HepG2 (cell line): ENCODE measurements around the gene NKAIN2. TPM values are rescaled to one million over a fixed set of nuclear protein-coding genes. Genes with fewer than 3 reads are reported as not detected.

Experiments used
- ATAC-seq: fragments of 200-7000 bp; cut with Tn5 transposase; 3 replicates; pipeline ENCODE4 v1.9.1; 2020; ENCODE audit warnings: mild to moderate bottlenecking, moderate library complexity
- BruUV-seq: library from RNA; stranded (reverse); fragments of 400-500 nt; replicated peaks from 2 replicates; lab custom pipeline; 2021; lab: Mats Ljungman, UMichigan
- CTCF ChIA-PET: fragments of 300-600 bp; formaldehyde crosslinking; extraction: SDS; loops from one replicate; lab custom pipeline; 2021; ENCODE audit warnings: low total read pairs, inconsistent platforms, low intra/inter-chr PET ratio; lab: Yijun Ruan, JAX
- POLR2A ChIA-PET: fragments of 350-600 bp; sonication (Branson Sonifier 250); formaldehyde crosslinking; loops from one replicate; lab custom pipeline; 2020; ENCODE audit warnings: antibody characterized with exemption, inconsistent platforms; lab: Yijun Ruan, JAX
- DNase-seq: peaks from one replicate; pipeline ENCODE4 v3.0.0-alpha.2; 2015; ENCODE audit warnings: low spot score
- FAIRE-seq: peaks from 3 replicates; lab custom pipeline; 2011; peaks lifted over from hg19 to GRCh38; lab: Jason Lieb, UNC
- H2AFZ ChIP-seq: one replicate; pipeline ENCODE4 v1.6.1; 2011; ENCODE audit warnings: low read length, inconsistent platforms
- H3K27ac ChIP-seq: fragments of 300-600 bp; 3 replicates; pipeline ENCODE4 v1.8.0; 2011; ENCODE audit warnings: mixed run types, mild to moderate bottlenecking, mixed read lengths, low read length, inconsistent platforms; ENCODE audit not compliant: insufficient read depth; ENCODE audit errors: extremely low read length
- H3K27me3 ChIP-seq, 2 experiments: fragments of 200-600 bp in 1 of 2; 2 replicates in 1 of 2; 3 replicates in 1 of 2; pipeline versions ENCODE4 v1.6.0 to v1.8.0; 2011; ENCODE audit warnings: low read length in 2 of 2, mild to moderate bottlenecking in 2 of 2, moderate library complexity in 2 of 2, inconsistent platforms in 1 of 2; ENCODE audit not compliant: insufficient read depth in 2 of 2, control insufficient read depth in 1 of 2
- H3K36me3 ChIP-seq, 2 experiments: fragments of 200-600 bp in 1 of 2; replicated peaks in 1 of 2; 2 replicates in 1 of 2; 3 replicates in 1 of 2; pipeline versions ENCODE4 v1.5.1 to v1.8.0; 2011; ENCODE audit warnings: low read length in 2 of 2, inconsistent platforms in 1 of 2; ENCODE audit not compliant: insufficient read depth in 2 of 2, control insufficient read depth in 1 of 2
- H3K4me1 ChIP-seq: 2 replicates; pipeline ENCODE4 v1.5.1; 2012; ENCODE audit warnings: low read length, inconsistent platforms; ENCODE audit not compliant: insufficient read depth
- H3K4me2 ChIP-seq: 2 replicates; pipeline ENCODE4 v1.6.0; 2011; ENCODE audit warnings: low read depth, low read length, inconsistent platforms
- H3K4me3 ChIP-seq, 3 experiments: fragments of 200-600 bp in 1 of 3; sonication (generic), shearing (Covaris generic) in 1 of 3; replicated peaks in 1 of 3; 2 replicates each; pipeline ENCODE4 v1.5.1; 2011 to 2016; ENCODE audit warnings: low read length in 3 of 3, inconsistent platforms in 2 of 3, low read depth in 2 of 3, mild to moderate bottlenecking in 2 of 3, control low read depth in 1 of 3, mixed read lengths in 1 of 3; ENCODE audit not compliant: insufficient read depth in 1 of 3
- H3K79me2 ChIP-seq: one replicate; pipeline ENCODE4 v1.6.1; 2011; ENCODE audit warnings: low read length, inconsistent platforms; ENCODE audit not compliant: insufficient read depth
- H3K9ac ChIP-seq: 2 replicates; pipeline ENCODE4 v1.6.0; 2011; ENCODE audit warnings: mild to moderate bottlenecking, low read depth, low read length, inconsistent platforms; ENCODE audit not compliant: insufficient read depth
- H3K9me3 ChIP-seq: 2 replicates; pipeline ENCODE4 v1.5.1; 2012; ENCODE audit warnings: mild to moderate bottlenecking, low read length
- H4K20me1 ChIP-seq: 2 replicates; pipeline ENCODE4 v1.6.0; 2011; ENCODE audit warnings: inconsistent platforms, mild to moderate bottlenecking, low read length, moderate library complexity; ENCODE audit not compliant: insufficient read depth
- ATM ChIP-seq: fragments of 450-650 bp; IDR thresholded peaks from 2 replicates; pipeline ENCODE4 v1.7.1; 2017; ENCODE audit warnings: mild to moderate bottlenecking, borderline replicate concordance
- CHD4 ChIP-seq: fragments of 200-600 bp; sonication (generic); IDR thresholded peaks from 2 replicates; pipeline ENCODE4 v1.7.0; 2017; ENCODE audit warnings: mild to moderate bottlenecking, low read length, borderline replicate concordance
- HBP1 ChIP-seq: IDR thresholded peaks from 2 replicates; pipeline ENCODE4 v1.6.1; 2016; ENCODE audit warnings: low read depth, control low read depth
- HCFC1 ChIP-seq: fragments of 150-350 bp; IDR thresholded peaks from 2 replicates; pipeline ENCODE4 v1.6.1; 2014; ENCODE audit warnings: low read depth, low read length
- MIER2 ChIP-seq: IDR thresholded peaks from 2 replicates; pipeline ENCODE4 v1.6.1; 2016; ENCODE audit warnings: missing biosample characterization, missing genetic modification reagents
- PAF1 ChIP-seq: IDR thresholded peaks from 2 replicates; pipeline ENCODE4 v1.6.1; 2016; ENCODE audit warnings: missing genetic modification reagents, missing compliant biosample characterization
- SETDB1 ChIP-seq: sonication (generic); formaldehyde crosslinking; IDR thresholded peaks from 2 replicates; pipeline ENCODE4 v1.5.1; 2020; ENCODE audit warnings: missing genetic modification reagents, mild to moderate bottlenecking, borderline replicate concordance
- SKI ChIP-seq: fragments of 450-650 bp; IDR thresholded peaks from one replicate; pipeline ENCODE4 v1.6.1; 2018; ENCODE audit warnings: mild to moderate bottlenecking; ENCODE audit not compliant: partially characterized antibody
- TOE1 ChIP-seq: sonication (generic); formaldehyde crosslinking; IDR thresholded peaks from 2 replicates; pipeline ENCODE4 v1.4.0; 2020; ENCODE audit warnings: mild to moderate bottlenecking, missing genetic modification reagents
- ZNF367 ChIP-seq: sonication (generic); formaldehyde crosslinking; IDR thresholded peaks from 2 replicates; pipeline ENCODE4 v1.4.0; 2020; ENCODE audit warnings: missing genetic modification reagents, borderline replicate concordance
- ZNF557 ChIP-seq: sonication (generic); formaldehyde crosslinking; IDR thresholded peaks from 2 replicates; pipeline ENCODE4 v1.4.0; 2020; ENCODE audit warnings: missing genetic modification reagents
- ZNF737 ChIP-seq: sonication (generic); formaldehyde crosslinking; IDR thresholded peaks from 2 replicates; pipeline ENCODE4 v1.5.0; 2020; ENCODE audit warnings: missing genetic modification reagents, mild to moderate bottlenecking, borderline replicate concordance
- WGBS: methylation state at CpG from one replicate; pipeline ENCODE4 v1.1.6; 2017; ENCODE audit warnings: low lambda C conversion rate; 5-methylcytosine and 5-hydroxymethylcytosine counted together
- in situ Hi-C: cut with HindIII; loops from 2 replicates; pipeline ENCODE4 v1.10.0; 2017; ENCODE audit warnings: low pct_unique_long_range_greater_than_20kb; ENCODE audit not compliant: extremely low pct_ligation_motif_present
- intact Hi-C: fragments of 100-400 bp; cut with micrococcal nuclease; formaldehyde crosslinking; loops from one replicate; pipeline ENCODE4 v1.10.0; 2022; ENCODE audit not compliant: unreplicated experiment
- polyA plus RNA-seq, 8 experiments: library from polyadenylated mRNA; depleted of rRNA in 3 of 8; stranded (reverse) in 7 of 8; unstranded in 1 of 8; fragments of >200 nt; fragmentation: Illumina TruSeq in 4 of 8; extraction: Trizol in 4 of 8; gene quantifications; 2 replicates each; pipeline versions ENCODE4 v1.2.1 to v1.2.3, GENCODE V29; 2011 to 2016; ENCODE audit warnings: low read depth in 4 of 8, missing spikeins in 1 of 8, mixed read lengths in 1 of 8; ENCODE audit not compliant: insufficient read depth in 1 of 8
- total RNA-seq, 5 experiments: library from RNA; depleted of rRNA; stranded (reverse); fragments of >200 nt; fragmentation: Illumina TruSeq; extraction: Trizol; gene quantifications; 2 replicates each; pipeline ENCODE4 v1.2.3, GENCODE V29; 2016; ENCODE audit warnings: low read depth in 1 of 5
- TF ChIP-seq, protein P1 (sequence below): sonication (generic); formaldehyde crosslinking; IDR thresholded peaks from 2 replicates; pipeline ENCODE4 v1.5.0; 2020; ENCODE audit warnings: mild to moderate bottlenecking, missing genetic modification reagents

Gene NKAIN2
- total and polyA plus RNA-seq, 2 of the 13 experiments (the other 11 are each of a cell fraction or from before 2014, with no cell fraction given), result not detected

GRCh38 chr6:124768224-124768623 lies 964.6 kb downstream of the NKAIN2 start (continued):
- TF ChIP-seq PAF1 (CRISPR knock-in tag) (no peak), ATM (no peak), CHD4 (no peak), ZNF557 (no peak)

DNA sequence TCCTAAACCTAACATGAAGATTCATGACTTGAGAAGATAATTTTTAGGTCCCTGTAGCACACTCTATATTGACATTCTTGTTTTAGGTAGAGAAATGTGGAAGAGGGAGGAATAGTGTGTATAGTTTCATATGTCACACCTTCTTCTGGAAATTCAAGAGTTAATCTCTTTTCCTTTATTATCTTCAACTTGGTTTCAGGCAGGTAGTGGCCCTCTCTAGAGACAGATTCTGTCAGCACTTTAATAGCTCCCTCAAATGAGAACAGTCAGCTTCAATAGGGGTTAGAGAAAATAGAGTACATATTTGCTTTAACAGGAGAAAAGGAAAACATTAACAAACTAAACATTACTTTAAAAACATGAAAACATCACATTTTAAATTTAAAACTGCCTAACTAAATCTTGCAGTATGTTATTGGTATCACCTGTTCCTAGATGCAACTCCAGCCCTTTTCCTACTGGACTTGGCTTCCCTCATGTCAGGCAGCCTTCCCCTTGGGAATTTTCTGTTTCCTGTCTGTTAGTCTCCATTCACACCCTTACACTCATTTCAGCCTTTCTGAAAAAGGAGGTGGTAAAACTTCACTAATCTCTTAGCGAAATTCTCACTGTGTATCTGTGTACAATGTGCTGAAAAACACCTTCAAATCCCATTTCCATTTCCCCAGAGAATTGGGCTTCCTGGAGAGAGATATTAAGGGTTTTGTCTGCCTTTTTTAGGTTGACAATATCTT lies 966.3 kb downstream of the NKAIN2 start:
- H2AFZ ChIP-seq, result no peak overlapping the region
- no peak overlapping the region for H3K4me2 ChIP-seq
- FAIRE-seq (no peak), DNase-seq (no peak), ATAC-seq (no peak)
- intact Hi-C loops (no loop called here), in situ Hi-C loops (no loop called here)
- H3K4me3 ChIP-seq, result no peak overlapping the region
- H3K9me3 ChIP-seq, result no peaks in the 10 kb centered on the region
- POLR2A ChIA-PET, result no interaction called here
- no peak overlapping the region for H3K9ac ChIP-seq
- no peak overlapping the region for H3K27ac ChIP-seq
- CTCF ChIA-PET, result no interaction called here
- no peaks in the 10 kb centered on the region for H3K36me3 ChIP-seq
- no TSS peak for BruUV-seq
- H3K79me2 ChIP-seq, result no peaks in the 10 kb centered on the region
- H3K27me3 ChIP-seq, result no peaks in the 10 kb centered on the region
- H3K4me1 ChIP-seq, result no peaks in the 10 kb centered on the region
- no peaks in the 10 kb centered on the region for H4K20me1 ChIP-seq
- WGBS, result 0% methylated on average over 1 of the region's 1 CpG
- TF ChIP-seq ZNF737 (CRISPR knock-in tag) (no peak), SKI (no peak), HCFC1 (no peak), MIER2 (CRISPR knock-in tag) (no peak), HBP1 (CRISPR knock-in tag) (no peak), ZNF367 (CRISPR knock-in tag) (no peak), TOE1 (no peak), SETDB1 (CRISPR knock-in tag) (no peak)
- TF ChIP-seq, protein P1, sequence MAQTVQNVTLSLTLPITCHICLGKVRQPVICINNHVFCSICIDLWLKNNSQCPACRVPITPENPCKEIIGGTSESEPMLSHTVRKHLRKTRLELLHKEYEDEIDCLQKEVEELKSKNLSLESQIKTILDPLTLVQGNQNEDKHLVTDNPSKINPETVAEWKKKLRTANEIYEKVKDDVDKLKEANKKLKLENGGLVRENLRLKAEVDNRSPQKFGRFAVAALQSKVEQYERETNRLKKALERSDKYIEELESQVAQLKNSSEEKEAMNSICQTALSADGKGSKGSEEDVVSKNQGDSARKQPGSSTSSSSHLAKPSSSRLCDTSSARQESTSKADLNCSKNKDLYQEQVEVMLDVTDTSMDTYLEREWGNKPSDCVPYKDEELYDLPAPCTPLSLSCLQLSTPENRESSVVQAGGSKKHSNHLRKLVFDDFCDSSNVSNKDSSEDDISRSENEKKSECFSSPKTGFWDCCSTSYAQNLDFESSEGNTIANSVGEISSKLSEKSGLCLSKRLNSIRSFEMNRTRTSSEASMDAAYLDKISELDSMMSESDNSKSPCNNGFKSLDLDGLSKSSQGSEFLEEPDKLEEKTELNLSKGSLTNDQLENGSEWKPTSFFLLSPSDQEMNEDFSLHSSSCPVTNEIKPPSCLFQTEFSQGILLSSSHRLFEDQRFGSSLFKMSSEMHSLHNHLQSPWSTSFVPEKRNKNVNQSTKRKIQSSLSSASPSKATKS, result no peak
